Uterus (tissue), 4 donors: ENCODE data around the gene SCAPER. TPM values are rescaled to one million over a fixed set of nuclear protein-coding genes. Genes with fewer than 3 reads are reported as not detected.

Experiments
- DNase-seq, 2 donors: peaks; one replicate each; pipeline ENCODE4 v3.0.0-alpha.2; 2019 to 2020
- H3K27ac ChIP-seq, 2 donors: fragments of 200-600 bp; sonication (generic); 1 replicate in 1 of 2; 2 replicates in 1 of 2; pipeline ENCODE4 v1.5.1; 2016 to 2018
- H3K27me3 ChIP-seq, 2 donors: fragments of 200-600 bp; sonication (generic); one replicate each; pipeline ENCODE4 v1.5.1; 2018 to 2019; ENCODE audit warnings: control low read depth in 1 of 2
- H3K36me3 ChIP-seq, 2 donors: fragments of 200-600 bp; sonication (generic); one replicate each; pipeline ENCODE4 v1.5.1; 2019; ENCODE audit warnings: control low read depth in 1 of 2
- H3K4me1 ChIP-seq, 2 donors: fragments of 200-600 bp; sonication (generic); one replicate each; pipeline ENCODE4 v1.5.1; 2018 to 2019; ENCODE audit warnings: control low read depth in 1 of 2
- H3K4me3 ChIP-seq, 2 donors: fragments of 200-600 bp; sonication (generic); 1 replicate in 1 of 2; 2 replicates in 1 of 2; pipeline ENCODE4 v1.5.1; 2018 to 2019; ENCODE audit warnings: mild to moderate bottlenecking in 1 of 2
- H3K9me3 ChIP-seq, 2 donors: fragments of 200-600 bp; sonication (generic); one replicate each; pipeline ENCODE4 v1.5.1; 2019; ENCODE audit warnings: control low read depth in 1 of 2
- CTCF ChIP-seq, 4 experiments: fragments of 200-600 bp in 2 of 4; fragments of 450-650 bp in 2 of 4; sonication (generic) in 2 of 4; IDR thresholded peaks; one replicate each; pipeline ENCODE4 v1.5.1; 2016 to 2019; ENCODE audit warnings: antibody characterized with exemption in 4 of 4, mild to moderate bottlenecking in 2 of 4, moderate library complexity in 1 of 4
- POLR2A ChIP-seq, 2 donors: fragments of 450-650 bp; IDR thresholded peaks; one replicate each; pipeline ENCODE4 v1.6.1; 2016; ENCODE audit warnings: antibody characterized with exemption in 2 of 2, mild to moderate bottlenecking in 1 of 2, moderate library complexity in 1 of 2
- intact Hi-C: fragments of 100-400 bp; cut with DNase I; formaldehyde crosslinking; loops from one replicate; pipeline ENCODE4 v1.15.1; 2023; ENCODE audit warnings: low total_unique reads
- total RNA-seq, 4 donors: library from RNA; depleted of rRNA in 3 of 4; stranded (reverse); fragments of >200 nt in 3 of 4; gene quantifications; one replicate each; pipeline versions ENCODE4 v1.1.0 to v1.2.4, GENCODE V29; 2014 to 2023
- donor health status: DM: yes; HTN: yes; CAD: no.

SCAPER gene
- total RNA-seq, 4 donors from 2014 or later, result 10.6 to 74.2 (median 32.9) TPM

DNA sequence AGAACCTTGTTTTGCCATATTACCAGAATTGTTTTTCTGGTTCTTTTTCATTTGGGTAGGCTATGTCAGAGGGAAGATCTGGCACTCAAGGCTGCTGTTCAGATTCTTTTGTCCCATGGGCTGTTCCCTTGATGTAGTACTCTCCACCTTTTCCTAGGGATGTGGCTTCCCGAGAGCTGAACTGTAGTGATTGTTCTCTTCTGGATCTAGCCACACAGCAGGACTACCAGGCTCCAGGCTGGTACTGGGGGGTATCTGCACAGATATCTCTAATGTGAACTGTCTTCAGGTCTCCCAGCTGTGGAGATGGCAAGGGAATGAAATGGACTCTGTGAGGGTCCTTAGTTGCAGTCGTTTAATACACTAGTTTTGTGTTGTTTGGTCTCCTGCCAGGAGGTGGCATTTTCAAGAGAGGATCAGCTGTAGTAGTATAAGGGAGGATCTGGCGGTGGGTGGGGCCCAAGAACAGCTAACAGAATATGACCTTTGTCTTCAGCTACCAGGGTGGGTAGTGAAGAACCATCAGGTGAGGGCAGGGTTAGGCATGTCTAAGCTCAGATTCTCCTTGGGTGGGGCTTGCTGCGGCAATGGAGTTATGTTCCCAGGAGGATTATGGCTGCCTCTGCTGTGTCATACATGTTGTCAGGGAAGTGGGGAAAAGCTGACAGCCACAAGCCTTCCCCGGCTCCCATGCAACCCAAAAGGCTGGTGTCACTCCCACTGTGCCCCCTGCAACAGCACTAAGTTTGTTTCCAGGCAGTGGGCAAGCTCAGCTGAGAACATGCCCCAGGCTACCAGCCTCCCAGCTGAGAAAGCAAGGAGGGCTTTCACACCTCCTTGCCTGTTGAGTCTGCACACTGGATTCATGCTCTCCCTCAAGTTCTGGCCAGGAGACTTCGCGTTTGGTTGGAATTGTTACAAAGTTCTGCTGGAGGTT is 316.1 kb downstream of the SCAPER start:
- DNase-seq, result no peak
- no peaks in the 10 kb centered on the region for H3K27me3 ChIP-seq
- H3K36me3 ChIP-seq, result no peaks in the 10 kb centered on the region
- TF ChIP-seq POLR2A (IDR thresholded peaks at IDR 0.05), result no peak
- TF ChIP-seq CTCF (IDR thresholded peaks at IDR 0.05), result no peak
- H3K9me3 ChIP-seq, result no peaks in the 10 kb centered on the region
- H3K27ac ChIP-seq, result no peak overlapping the region
- H3K4me3 ChIP-seq, result no peak overlapping the region
- H3K4me1 ChIP-seq, result no peaks in the 10 kb centered on the region
- intact Hi-C loops, result no loop called here

- peaks cover 2 to 14% of the 10 kb centered on the region in 2 donors for H3K9me3 ChIP-seq
- H3K36me3 ChIP-seq, result no peaks in the 10 kb centered on the region
- H3K27me3 ChIP-seq, result no peaks in the 10 kb centered on the region
- TF ChIP-seq CTCF (IDR thresholded peaks at IDR 0.05) (no peak), POLR2A (IDR thresholded peaks at IDR 0.05) (no peak)
- intact Hi-C loops, result no loop called here
- no peak overlapping the region for H3K27ac ChIP-seq
- H3K4me1 ChIP-seq, result no peaks in the 10 kb centered on the region
- DNase-seq, result no peak
- no peak overlapping the region for H3K4me3 ChIP-seq
Measured at GRCh38 chr15:76585576-76585897, 319.6 kb downstream of the SCAPER start.

GRCh38 chr15:76584868-76585575 is 320.1 kb downstream of the SCAPER start:
- Histone ChIP-seq H3K4me3 (no peak overlapping the region), H3K27me3 (no peaks in the 10 kb centered on the region), H3K27ac (no peak overlapping the region), H3K9me3 (peaks cover 2 to 14% of the 10 kb centered on the region in 2 donors), H3K4me1 (no peaks in the 10 kb centered on the region), H3K36me3 (no peaks in the 10 kb centered on the region)
- intact Hi-C loops, result no loop called here
- no peak for TF ChIP-seq CTCF (IDR thresholded peaks at IDR 0.05)
- no peak for TF ChIP-seq POLR2A (IDR thresholded peaks at IDR 0.05)
- no peak for DNase-seq

DNA sequence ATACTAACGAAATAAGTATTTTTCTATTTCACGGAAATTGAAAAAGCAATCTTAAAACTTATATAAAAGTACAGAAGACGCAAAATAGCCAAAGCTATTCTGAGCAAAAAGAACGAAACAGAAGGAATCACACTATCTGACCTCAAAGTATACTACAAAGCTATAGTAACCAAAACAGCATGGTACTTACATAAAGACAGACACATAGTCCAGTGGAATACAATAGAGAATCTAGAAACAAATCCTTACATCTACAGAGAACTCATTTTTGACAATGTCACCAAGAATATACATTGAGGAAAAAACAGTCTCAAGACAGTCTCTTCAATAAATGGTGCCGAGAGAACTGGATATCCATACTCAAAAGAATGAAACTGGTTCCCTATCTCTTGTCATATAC is 322.6 kb downstream of the SCAPER start:
- no peaks in the 10 kb centered on the region for H3K27me3 ChIP-seq
- no peak overlapping the region for H3K27ac ChIP-seq
- TF ChIP-seq CTCF (IDR thresholded peaks at IDR 0.05), result no peak
- no peak for TF ChIP-seq POLR2A (IDR thresholded peaks at IDR 0.05)
- H3K4me1 ChIP-seq, result no peaks in the 10 kb centered on the region
- H3K36me3 ChIP-seq, result no peaks in the 10 kb centered on the region
- intact Hi-C loops, result no loop called here
- H3K4me3 ChIP-seq, result no peak overlapping the region
- H3K9me3 ChIP-seq, result peaks cover 2 to 14% of the 10 kb centered on the region in 2 donors
- no peak for DNase-seq
